ENCODE results near the gene CFAP54.

Gene CFAP54

GRCh38 chr12:96919510-96920210 is 430.3 kb downstream of the CFAP54 start:
- no peak for FAIRE-seq

More at GRCh38 chr12:96919510-96920210, 430.3 kb downstream of the CFAP54 start:
- DNase-seq (ENCODE audit: extremely low spot score, insufficient read length, low read depth): no peak
